Skin epidermis (tissue), 12 donors: Measurements from ENCODE around the gene CTNNA1.
"Not testable (repeated sequence)": the region's sequence is repeated elsewhere in the genome, so short reads cannot be mapped to it uniquely, and the experiment has no call there.

Source experiments
- H3K27ac ChIP-seq, 21 experiments: fragments of 200-600 bp; sonication (generic) in 11 of 21; one replicate each; pipeline ENCODE4 v1.5.0; 2020; ENCODE audit warnings: mild to moderate bottlenecking in 3 of 21, inconsistent platforms in 2 of 21, moderate library complexity in 2 of 21
- H3K4me3 ChIP-seq, 7 experiments: fragments of 200-600 bp; sonication (generic) in 2 of 7; one replicate each; pipeline ENCODE4 v1.5.0; 2020; ENCODE audit warnings: inconsistent platforms in 2 of 7, mild to moderate bottlenecking in 2 of 7, moderate library complexity in 1 of 7

Gene CTNNA1

DNA sequence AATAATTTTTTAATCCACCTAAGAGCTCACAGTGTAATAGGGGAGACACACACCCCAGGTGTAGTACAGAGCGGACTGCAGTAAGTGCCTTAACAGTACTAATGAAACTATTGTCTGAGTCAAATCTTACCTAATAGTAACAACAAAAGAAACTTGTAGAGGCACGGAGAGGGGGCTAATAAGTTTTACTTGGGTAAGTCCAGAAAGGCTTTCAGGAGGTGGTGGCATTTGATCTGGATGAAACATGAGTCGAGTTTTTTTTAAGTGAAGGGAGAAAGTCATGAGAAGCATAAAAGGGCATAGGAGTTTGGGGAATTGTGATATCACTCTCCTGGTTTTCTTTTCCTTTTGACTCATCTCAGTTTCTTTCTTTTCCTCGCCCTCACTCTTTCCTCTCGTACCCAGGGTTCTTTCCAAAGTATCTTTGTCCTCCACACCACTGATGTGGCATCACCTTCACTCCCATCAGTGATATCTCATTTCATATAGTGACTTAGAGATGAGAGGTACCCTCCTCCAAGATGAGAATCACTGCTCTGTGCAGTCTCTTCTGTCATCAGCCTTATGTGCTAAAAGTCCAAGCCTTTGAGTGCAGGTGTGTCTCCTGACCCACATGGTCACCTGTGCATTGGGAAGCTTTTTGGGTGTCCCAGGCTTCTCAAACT lies 2.0 kb downstream of the CTNNA1 start:
- H3K4me3 ChIP-seq: peak overlapping the region in 3 of 7 experiments; percentile 85 to 97 (median 91)
- H3K27ac ChIP-seq: peak overlapping the region in 8 of 21 experiments; percentile 97 to 100 (median 99)

DNA sequence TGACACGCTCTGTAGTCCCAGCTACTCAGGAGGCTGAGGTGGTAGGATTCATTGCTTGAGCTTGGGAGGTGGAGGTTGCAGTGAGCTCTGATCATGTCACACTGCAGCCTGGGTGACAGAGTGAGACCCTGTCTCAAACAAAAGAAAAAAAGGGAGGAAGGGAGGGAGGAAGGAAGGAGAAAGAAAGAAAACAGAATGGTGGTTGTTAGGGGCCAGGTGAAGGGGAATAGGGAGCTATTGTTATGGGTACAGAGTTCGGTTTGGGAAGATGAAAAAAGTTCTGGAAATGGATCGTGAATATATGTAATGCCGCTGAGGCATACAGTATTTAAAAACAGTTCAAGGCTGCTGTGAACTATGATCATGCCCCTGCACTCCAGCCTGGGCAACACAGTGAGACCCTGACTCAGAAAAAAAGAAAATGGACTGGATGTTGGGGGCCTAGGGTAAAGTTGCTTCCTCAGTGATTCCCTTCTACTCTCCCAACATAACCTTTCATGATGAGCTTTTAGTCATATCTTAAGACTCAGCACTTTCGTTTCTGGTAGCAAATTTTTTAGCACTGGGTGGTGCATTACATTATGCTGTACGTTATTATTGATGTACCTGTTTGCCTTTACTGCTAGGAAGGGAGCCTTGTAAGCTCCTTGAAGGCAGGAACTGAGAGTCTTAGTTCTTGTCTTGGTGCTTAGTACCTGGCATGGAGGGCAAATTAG lies 4.0 kb downstream of the CTNNA1 start:
- peak overlapping the region in 1 of 21 experiments; percentile 30 for H3K27ac ChIP-seq
- H3K4me3 ChIP-seq: no peak overlapping the region

DNA sequence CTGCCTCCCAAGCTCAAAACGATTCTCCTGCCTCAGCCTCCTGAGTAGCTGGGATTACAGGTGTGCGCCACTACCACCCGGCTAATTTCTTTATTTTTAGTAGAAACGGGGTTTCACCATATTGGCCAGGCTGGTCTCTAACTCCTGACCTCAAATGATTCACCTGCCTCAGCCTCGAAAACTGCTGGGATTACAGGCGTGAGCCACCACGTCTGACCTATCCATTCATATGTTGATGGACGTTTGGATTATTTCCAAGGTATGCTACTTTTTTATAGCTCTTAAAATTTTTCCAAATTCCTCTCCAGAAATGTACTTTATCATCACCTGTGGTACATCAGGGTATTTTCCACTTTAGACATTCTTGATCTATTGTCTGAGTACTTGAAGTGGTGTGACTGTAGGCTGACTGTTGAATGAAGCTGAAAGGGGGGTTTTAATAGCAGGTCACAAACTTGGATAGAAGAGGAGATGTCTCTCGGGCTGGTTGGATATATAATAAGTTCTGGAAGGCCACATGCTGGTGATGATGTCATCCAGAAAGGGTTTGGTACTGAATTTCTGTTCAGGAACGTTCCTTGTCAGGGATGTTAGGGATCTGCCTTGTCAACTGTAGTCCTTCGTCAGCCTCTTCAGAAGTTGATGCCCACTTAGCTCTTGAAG lies 7.4 kb downstream of the CTNNA1 start:
- no peak overlapping the region for H3K4me3 ChIP-seq
- H3K27ac ChIP-seq: no peak overlapping the region

DNA sequence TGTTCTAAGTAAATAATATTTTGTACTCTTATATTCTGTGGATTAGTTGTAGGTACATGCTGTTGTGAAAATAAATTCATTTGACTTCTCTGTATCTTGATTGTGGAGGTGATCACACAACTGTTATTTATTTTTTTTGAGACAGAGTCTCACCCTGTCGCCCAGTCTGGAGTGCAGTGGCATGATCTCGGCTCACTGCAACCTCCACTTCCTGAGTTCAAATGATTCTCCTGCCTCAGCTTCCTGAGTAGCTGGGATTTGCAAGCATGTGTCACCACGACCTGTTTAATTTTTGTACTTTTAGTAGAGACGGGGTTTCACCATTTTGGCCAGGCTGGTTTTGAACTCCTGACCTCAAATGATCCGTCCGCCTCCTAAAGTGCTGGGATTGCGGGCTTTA lies 7.9 kb downstream of the CTNNA1 start:
- H3K4me3 ChIP-seq, H3K27ac ChIP-seq: not testable (repeated sequence)

DNA sequence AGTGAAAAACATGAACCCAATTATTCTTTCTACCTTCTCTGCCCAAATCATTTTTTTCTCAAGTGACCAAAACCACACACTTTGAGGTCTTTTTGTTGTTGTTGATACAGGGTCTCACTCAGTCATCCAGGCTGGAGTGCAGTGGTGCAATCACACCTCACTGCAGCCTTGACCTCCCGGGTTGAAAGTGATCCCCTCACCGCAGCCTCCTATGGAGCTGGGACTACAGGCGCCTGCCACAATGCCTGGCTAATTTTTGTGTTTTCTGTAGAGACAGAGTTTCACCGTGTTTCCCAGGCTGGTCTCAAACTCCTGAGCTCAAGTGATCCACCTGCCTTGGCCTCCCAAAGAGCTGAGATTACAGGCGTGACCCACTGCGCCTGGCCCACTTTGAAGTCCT lies 8.4 kb downstream of the CTNNA1 start:
- peak overlapping the region in 1 of 21 experiments; percentile 26 for H3K27ac ChIP-seq

DNA sequence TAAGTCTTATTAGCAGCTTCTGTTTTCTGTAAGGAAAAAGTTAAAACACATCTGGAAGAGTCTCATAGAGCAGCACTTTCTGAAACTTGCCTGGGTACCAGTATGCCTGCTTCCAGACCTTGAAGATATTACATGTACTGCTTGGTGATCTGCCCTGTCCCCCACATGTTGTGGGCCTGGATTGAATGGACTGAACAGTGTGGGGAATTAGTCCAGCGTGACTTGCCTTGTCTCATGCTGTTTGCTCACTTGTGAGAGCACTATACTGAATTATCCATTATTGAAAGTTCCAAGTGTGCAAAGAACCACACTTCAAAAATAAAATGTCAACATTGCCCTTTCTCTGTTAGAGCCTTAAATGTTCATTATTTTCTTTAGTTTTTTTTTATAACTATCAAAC lies 8.9 kb downstream of the CTNNA1 start:
- no peak overlapping the region for H3K27ac ChIP-seq
- no peak overlapping the region for H3K4me3 ChIP-seq

More for the DNA sequence above, 8.4 kb downstream of the CTNNA1 start:
- not testable (repeated sequence) for H3K4me3 ChIP-seq

DNA sequence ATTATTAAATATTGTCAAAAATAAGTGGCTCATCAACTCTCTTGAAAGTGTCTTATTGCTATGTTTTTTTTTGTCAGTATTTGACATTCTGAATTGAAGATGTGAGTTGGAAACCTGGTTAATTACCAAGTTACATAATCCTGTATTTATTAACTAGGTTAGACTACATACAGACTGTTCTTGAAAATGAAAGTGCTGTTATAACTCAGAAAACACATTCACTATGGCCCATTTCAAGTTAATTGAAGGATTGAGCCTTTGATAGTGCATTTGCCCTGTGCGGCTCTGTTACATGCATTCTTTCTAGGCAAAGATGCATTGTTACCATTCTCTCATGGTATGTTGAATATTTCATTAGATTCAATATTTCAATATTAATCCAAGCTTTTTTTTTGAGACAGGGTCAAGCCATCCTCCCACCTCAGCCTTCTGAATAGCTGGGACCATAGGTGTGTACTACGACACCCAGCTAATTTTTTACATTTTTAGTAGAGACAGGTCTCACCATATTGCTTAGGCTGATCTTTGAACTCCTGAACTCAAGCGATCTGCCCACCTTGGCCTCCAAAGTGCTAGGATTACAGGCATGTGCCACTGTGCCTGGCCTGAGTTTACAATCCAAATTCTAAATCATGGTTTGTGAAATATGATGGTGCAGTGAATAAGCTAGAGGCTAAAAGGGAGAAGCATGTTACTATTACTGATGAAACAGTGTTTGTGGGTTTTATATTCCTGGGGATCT lies 10.0 kb downstream of the CTNNA1 start:
- no peak overlapping the region for H3K27ac ChIP-seq
- no peak overlapping the region for H3K4me3 ChIP-seq

DNA sequence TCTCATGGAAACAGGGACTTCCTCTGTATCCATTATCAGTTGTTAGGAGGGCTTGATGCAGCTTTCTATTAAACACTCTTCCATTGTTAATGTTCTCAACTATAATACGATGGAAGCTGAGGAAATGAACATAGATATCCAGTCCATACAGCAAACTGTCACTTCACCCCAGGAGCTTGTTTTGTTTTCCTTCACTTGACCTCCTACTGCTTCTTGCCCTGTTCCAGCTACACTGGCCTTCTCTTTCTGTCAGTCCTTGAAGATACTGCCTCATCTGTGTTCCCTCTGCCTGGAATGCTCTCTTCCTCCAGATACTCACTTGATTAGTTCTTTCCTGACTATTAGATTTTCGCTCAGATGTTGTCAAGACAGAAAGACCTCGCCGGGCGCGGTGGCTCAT lies 17.1 kb downstream of the CTNNA1 start:
- Histone ChIP-seq H3K4me3 (no peak overlapping the region), H3K27ac (no peak overlapping the region)

DNA sequence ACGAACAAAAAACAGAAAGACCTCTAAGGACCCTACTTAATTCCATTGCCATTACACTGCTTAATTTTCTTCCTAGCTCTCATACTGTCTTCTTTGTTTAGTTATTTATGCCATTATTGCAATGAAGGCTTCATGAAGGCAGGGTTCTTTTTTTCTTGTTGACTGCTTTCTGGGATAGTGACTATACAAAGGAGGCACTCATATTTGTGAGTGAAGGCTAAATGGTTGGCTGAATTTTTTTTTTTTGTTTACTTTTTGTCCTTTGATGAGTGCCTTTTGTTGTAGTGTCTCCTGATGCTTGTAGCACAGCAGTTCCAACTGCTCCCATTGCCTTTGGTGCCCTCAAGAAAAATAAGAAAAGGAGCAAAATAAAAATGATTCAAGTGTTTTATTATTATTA lies 17.8 kb downstream of the CTNNA1 start:
- Histone ChIP-seq H3K4me3 (no peak overlapping the region), H3K27ac (no peak overlapping the region)

DNA sequence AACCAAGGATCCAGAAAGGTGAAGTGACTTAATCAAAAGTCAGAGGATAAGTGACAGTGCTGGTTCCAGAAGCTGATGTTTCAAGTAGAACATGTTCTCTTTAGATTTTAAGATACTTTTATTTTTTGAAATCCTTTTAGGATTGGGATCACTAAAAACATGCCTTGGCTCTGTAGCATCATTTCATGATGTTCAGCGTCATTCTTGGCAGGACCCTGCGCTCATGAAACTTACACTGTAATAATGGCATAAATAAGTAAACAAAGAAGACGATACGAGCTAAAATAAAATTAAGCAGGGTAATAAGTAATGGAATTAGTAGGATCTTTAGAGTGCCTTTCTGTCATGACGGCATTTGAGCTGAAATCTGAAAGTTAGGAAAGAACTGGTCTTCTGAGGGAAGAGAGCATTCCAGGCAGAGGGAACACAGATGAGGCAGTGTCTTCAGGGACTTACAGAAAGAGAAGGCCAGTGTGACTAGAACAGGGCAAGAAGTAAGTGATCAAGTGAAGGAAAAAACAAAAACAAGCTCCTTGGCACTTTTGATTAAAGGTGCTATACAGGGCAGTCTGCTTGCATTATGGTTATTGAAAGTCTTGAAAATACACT lies 19.9 kb downstream of the CTNNA1 start:
- no peak overlapping the region for H3K4me3 ChIP-seq
- no peak overlapping the region for H3K27ac ChIP-seq

DNA sequence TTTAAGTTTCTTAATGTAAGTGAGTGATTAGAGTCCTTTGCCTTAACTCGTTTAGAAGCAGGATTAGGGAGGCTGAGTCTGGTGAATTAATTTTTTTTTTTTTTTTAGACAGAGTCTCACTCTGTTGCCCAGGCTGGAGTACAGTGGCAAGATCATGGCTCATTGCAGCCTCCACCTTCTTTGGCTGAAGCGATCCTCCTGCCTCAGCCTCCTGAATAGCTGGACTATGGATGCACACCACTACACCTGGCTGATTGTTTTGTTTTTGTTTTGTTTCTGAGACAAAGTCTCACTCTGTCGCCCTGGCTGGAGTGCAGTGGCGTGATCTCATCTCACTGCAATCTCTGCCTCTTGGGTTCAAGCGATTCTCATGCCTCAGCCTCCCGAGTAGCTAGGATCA lies 20.4 kb downstream of the CTNNA1 start:
- not testable (repeated sequence) for H3K27ac ChIP-seq

DNA sequence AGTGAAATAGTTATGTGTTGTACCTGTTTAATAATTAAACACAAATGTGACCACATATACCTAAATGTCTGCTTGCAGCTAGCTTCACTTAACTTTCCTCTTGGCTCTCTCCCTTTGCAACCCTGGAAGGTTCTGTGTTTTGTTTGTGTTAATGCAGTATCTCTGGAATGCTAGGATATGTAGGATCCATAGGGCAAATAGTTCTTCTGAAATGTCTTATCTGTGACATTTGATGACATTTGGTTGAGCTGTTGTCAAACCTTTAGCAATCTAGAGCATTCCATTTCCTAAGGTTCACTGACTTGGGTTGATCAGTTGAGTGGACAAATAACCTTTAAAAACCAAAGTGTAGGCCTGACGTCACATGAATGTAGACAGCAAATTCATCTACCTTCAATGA lies 21.8 kb downstream of the CTNNA1 start:
- Histone ChIP-seq H3K27ac (no peak overlapping the region), H3K4me3 (no peak overlapping the region)

More for the DNA sequence above, 20.4 kb downstream of the CTNNA1 start:
- not testable (repeated sequence) for H3K4me3 ChIP-seq

DNA sequence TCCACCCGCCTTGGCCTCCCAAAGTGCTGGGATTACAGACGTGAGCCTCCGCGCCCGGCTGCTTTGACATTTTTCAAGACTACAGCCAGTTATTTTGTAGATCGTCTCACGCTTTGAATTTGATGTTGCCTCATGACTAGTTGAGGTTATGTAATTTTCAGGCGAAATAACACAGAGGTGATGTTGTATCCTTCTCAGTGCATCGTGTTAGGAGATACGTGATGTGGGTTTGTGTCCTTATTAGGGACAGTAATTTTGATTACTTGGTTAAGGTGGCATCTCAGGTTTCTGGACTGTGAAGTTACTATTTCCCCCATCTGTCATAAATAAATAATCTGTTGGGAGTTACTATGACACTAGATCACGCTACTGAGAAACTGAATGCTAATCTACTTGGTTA lies 25.0 kb downstream of the CTNNA1 start:
- Histone ChIP-seq H3K27ac (no peak overlapping the region), H3K4me3 (no peak overlapping the region)

DNA sequence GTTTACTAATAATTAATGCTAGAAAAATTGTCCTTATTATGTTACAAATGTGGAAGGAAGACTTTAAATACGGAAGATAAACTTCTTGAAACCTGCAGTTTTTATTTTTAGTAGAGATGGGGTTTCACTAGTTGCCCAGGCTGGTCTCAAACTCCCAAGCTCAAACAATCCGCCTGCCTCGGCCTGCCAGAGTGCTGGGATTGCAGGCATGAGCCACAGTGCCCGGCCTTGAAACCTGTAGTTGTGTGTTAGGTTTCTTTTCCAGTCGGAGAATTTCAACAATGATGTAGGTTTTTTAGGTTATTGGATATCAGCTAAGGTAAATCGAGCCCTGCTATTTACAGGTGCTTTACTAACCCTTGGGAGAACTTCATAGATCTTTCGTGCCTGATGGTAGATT lies 30.8 kb downstream of the CTNNA1 start:
- H3K4me3 ChIP-seq: no peak overlapping the region
- H3K27ac ChIP-seq: no peak overlapping the region

DNA sequence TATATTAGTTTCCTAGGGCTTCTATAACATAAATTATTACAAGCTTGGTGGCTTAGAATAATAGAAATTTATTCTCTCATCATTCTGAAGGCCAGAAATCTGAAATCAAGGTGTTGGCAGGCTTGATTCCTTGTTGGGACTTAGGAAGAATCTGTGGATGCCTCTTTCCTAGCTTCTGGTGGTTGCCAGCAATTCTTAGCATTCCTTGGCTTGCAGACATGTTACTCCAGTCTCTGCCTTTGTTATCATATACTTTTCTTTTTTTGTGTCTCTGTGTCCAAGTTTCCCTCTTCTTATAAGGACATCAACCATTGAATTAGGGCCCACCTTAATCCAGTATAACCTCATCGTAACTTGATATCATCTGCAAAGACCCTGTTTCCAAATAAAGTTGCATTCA lies 31.4 kb downstream of the CTNNA1 start:
- no peak overlapping the region for H3K4me3 ChIP-seq
- no peak overlapping the region for H3K27ac ChIP-seq

DNA sequence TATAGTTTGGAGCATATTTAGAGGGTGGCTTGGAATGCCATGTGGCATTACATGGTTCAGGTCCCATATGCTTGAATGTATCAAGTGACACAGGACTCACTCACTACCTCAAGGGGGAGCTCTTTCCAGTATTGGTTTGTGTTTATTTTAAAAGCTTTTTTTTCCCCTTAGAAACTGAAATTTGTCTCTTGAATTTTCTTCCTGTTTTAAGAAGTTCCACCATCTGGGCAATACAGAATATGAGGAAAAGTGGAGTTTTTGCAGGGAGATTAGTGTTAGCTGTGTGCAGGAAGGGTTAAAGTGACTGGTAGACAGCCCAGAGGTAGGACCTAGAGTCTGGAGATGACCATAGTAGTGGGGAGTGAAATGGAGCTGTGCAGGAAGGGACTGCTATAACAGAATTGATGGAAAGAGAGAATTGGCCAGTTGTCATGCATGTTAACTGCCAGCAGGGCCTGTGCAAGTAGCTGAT lies 36.6 kb downstream of the CTNNA1 start:
- Histone ChIP-seq H3K4me3 (no peak overlapping the region), H3K27ac (peak overlapping the region in 1 of 21 experiments; percentile 27)

DNA sequence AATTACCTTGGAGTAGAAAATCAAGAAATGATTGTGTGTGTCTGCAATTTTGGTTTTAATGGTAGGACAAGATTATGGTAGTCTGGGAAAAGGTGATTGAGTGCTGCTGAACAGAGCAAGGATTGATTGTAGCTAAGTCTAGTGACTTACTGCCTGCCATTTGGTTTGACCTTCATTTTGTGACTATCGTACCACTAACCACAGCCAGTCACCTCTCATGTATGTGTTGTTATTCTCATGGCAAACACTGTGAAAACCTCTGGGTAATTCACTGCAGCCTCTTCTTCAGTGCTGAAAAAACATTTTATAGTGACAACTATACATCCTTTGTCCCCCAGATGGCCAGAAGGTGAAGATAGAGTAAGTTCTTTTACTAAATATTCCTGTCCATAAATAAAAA lies 37.5 kb downstream of the CTNNA1 start:
- Histone ChIP-seq H3K27ac (no peak overlapping the region), H3K4me3 (no peak overlapping the region)

DNA sequence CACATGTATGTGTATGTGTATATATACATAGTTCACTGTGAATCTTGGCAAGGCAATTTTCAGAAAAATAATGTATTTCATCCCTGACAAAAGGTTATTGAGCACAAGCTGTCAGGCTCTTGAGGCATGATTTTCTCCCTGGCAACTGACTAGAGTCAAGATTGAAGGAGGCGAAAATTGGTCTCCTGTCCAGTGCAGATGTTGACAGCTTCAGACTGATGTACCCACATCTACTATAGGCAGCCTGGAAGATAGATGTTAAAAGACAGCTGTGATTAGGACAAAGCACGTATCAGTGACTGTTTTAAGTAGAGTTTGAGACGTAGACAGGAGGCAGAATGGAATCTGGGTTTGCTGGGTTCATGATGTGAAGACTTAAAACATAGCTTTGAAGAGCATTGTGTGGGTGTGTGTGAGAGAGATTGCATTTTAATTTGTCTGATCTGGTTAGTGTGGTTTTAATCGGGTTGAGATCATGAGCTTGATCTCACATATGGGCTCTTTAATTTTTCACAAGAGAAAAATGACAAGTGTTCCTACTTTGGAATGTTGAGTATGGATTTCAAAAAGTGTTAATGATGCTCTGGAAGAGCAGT lies 39.1 kb downstream of the CTNNA1 start:
- H3K27ac ChIP-seq: no peak overlapping the region
- no peak overlapping the region for H3K4me3 ChIP-seq

DNA sequence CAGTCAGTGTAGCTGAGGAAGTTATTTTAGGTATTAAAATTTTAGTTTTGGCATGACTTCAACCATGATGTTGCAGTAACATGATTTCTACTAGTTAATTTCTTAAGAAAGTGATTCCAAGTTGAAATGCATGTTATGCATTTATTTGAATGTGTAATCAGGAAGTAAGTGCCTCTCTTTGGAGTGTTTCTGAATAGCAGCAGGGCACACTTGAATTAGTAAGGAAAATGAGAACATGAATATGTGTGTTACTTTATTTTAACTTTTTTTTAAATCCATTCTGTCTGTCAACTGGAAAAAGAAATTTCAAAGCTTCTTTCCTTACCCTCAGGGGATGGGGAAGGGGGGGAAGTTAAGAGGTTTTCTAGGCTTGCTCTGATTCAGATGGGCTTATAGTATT lies 40.4 kb downstream of the CTNNA1 start:
- Histone ChIP-seq H3K4me3 (no peak overlapping the region), H3K27ac (no peak overlapping the region)
